WERI-Rb-1 (cell line): ENCODE data around the gene SNRNP35.
"Not testable (repeated sequence)": the region's sequence is repeated elsewhere in the genome, so short reads cannot be mapped to it uniquely, and the experiment has no call there.

Experiments used
- DNase-seq: peaks from one replicate; pipeline ENCODE4 v3.0.0-alpha.2; 2020
- H3K27ac ChIP-seq: fragments of 250-450 bp; sonication (Bioruptor Pico); 2 replicates; pipeline ENCODE4 v1.5.1; 2020; ENCODE audit warnings: mild to moderate bottlenecking, moderate library complexity
- H3K27me3 ChIP-seq: fragments of 250-450 bp; sonication (Bioruptor Pico); 2 replicates; pipeline ENCODE4 v1.5.1; 2021; ENCODE audit warnings: mild to moderate bottlenecking, low read depth, moderate library complexity; ENCODE audit not compliant: insufficient read depth, severe bottlenecking
- H3K36me3 ChIP-seq: fragments of 250-450 bp; sonication (Bioruptor Pico); 2 replicates; pipeline ENCODE4 v1.5.1; 2020; ENCODE audit warnings: mild to moderate bottlenecking, moderate library complexity
- H3K4me3 ChIP-seq: 2 replicates; pipeline ENCODE4 v1.5.1; 2011; ENCODE audit warnings: low read depth, mild to moderate bottlenecking, control low read depth, low read length
- H3K9me3 ChIP-seq: fragments of 250-450 bp; sonication (Bioruptor Pico); 2 replicates; pipeline ENCODE4 v1.5.1; 2021; ENCODE audit warnings: mild to moderate bottlenecking, moderate library complexity; ENCODE audit not compliant: severe bottlenecking
- CTCF ChIP-seq: IDR thresholded peaks from 2 replicates; pipeline ENCODE4 v1.5.1; 2011; ENCODE audit warnings: low read depth, mild to moderate bottlenecking, control low read depth, inconsistent platforms, low read length

Gene SNRNP35

GRCh38 chr12:123428591-123428990 is 29.3 kb upstream of the SNRNP35 start:
- DNase-seq = no peak
- H3K4me3 ChIP-seq = no peak overlapping the region
- no peak for TF ChIP-seq CTCF
- H3K27me3 ChIP-seq = no peaks in the 10 kb centered on the region
- no peaks in the 10 kb centered on the region for H3K9me3 ChIP-seq
- no peaks in the 10 kb centered on the region for H3K36me3 ChIP-seq
- H3K27ac ChIP-seq = no peak overlapping the region

GRCh38 chr12:123429101-123429500 is 28.8 kb upstream of the SNRNP35 start:
- not testable (repeated sequence) for H3K36me3 ChIP-seq, H3K27ac ChIP-seq, H3K27me3 ChIP-seq, DNase-seq, H3K4me3 ChIP-seq, H3K9me3 ChIP-seq

GRCh38 chr12:123431951-123432817 is 25.8 kb upstream of the SNRNP35 start:
- not testable (repeated sequence) for H3K27me3 ChIP-seq, H3K4me3 ChIP-seq, H3K9me3 ChIP-seq, H3K27ac ChIP-seq, DNase-seq, H3K36me3 ChIP-seq

GRCh38 chr12:123433615-123434014 is 24.3 kb upstream of the SNRNP35 start:
- Histone ChIP-seq H3K4me3 (no peak overlapping the region), H3K27ac (no peak overlapping the region), H3K27me3 (no peaks in the 10 kb centered on the region), H3K36me3 (no peaks in the 10 kb centered on the region), H3K9me3 (no peaks in the 10 kb centered on the region)
- DNase-seq = no peak
- TF ChIP-seq CTCF = no peak

GRCh38 chr12:123435636-123436016 is 22.3 kb upstream of the SNRNP35 start:
- no peak overlapping the region for H3K27ac ChIP-seq
- no peak for TF ChIP-seq CTCF
- DNase-seq = no peak

GRCh38 chr12:123436017-123436964 is 21.6 kb upstream of the SNRNP35 start, which contains the start of gene RILPL2:
TSS of gene RILPL2 (minus strand) at chr12:123436684. CDS start at chr12:123436420, 264 bp downstream.
- no peaks in the 10 kb centered on the region for H3K36me3 ChIP-seq
- H3K4me3 ChIP-seq = peak within 1 kb of the TSS; percentile 80
- no peaks in the 10 kb centered on the region for H3K9me3 ChIP-seq
- H3K27ac ChIP-seq = no peak within 1 kb of the TSS
- no peak for TF ChIP-seq CTCF
- peak; percentile 65 for DNase-seq
- no peaks in the 10 kb centered on the region for H3K27me3 ChIP-seq

More at GRCh38 chr12:123435636-123436016, 22.3 kb upstream of the SNRNP35 start:
- Histone ChIP-seq H3K9me3 (no peaks in the 10 kb centered on the region), H3K4me3 (no peak overlapping the region), H3K36me3 (no peaks in the 10 kb centered on the region), H3K27me3 (no peaks in the 10 kb centered on the region)
